Fibroblast of villous mesenchyme (primary cell): ENCODE measurements around the gene NRIP2. TPM values are rescaled to one million over a fixed set of nuclear protein-coding genes. Genes with fewer than 3 reads are reported as not detected.

ENCODE experiments used
- DNase-seq: peaks from one replicate; pipeline ENCODE4 v3.0.0-alpha.2; 2010; ENCODE audit warnings: low read depth
- H3K4me3 ChIP-seq: 2 replicates; pipeline ENCODE4 v1.5.1; 2011; ENCODE audit warnings: low read depth, mild to moderate bottlenecking, low read length
- total RNA-seq: library from RNA; depleted of rRNA; stranded (reverse); fragments of >200 nt; gene quantifications from 2 replicates; pipeline ENCODE4 v1.2.3, GENCODE V29; 2012
- TF ChIP-seq, protein P1 (sequence below): IDR thresholded peaks from 2 replicates; pipeline ENCODE4 v1.5.1; 2012; ENCODE audit warnings: low read depth, mild to moderate bottlenecking, low read length; ENCODE audit not compliant: insufficient read depth

The NRIP2 gene
- total RNA-seq, 1 donor = 0.86 TPM

DNA sequence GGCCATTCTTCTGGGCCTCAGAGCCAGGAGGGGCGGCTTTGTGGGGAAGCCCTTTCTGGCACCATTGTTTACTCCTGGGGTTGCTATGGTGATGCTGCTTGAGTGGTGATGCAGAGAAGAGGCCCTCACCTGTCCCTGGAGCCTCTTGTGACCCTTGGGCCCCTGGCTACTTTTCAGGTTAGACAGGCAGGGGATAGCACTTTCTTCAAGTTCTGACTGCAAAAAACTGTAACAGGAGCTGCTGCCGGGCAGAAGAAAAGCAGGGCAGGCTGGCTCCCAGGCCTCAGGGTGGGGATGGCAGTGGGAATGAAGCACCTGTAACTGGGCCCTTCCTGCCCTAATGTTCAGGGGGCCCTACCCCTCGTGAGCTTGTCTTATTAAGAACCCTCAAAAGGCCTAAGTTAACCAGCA is 22.2 kb upstream of the NRIP2 start, which contains the start of gene TEX52:
TSS of gene TEX52 (minus strand) at position 19 of the 411 bp plus-strand sequence. CDS start at position 6, 13 bp downstream.
- TF ChIP-seq, protein P1, sequence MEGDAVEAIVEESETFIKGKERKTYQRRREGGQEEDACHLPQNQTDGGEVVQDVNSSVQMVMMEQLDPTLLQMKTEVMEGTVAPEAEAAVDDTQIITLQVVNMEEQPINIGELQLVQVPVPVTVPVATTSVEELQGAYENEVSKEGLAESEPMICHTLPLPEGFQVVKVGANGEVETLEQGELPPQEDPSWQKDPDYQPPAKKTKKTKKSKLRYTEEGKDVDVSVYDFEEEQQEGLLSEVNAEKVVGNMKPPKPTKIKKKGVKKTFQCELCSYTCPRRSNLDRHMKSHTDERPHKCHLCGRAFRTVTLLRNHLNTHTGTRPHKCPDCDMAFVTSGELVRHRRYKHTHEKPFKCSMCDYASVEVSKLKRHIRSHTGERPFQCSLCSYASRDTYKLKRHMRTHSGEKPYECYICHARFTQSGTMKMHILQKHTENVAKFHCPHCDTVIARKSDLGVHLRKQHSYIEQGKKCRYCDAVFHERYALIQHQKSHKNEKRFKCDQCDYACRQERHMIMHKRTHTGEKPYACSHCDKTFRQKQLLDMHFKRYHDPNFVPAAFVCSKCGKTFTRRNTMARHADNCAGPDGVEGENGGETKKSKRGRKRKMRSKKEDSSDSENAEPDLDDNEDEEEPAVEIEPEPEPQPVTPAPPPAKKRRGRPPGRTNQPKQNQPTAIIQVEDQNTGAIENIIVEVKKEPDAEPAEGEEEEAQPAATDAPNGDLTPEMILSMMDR = no peak

DNA sequence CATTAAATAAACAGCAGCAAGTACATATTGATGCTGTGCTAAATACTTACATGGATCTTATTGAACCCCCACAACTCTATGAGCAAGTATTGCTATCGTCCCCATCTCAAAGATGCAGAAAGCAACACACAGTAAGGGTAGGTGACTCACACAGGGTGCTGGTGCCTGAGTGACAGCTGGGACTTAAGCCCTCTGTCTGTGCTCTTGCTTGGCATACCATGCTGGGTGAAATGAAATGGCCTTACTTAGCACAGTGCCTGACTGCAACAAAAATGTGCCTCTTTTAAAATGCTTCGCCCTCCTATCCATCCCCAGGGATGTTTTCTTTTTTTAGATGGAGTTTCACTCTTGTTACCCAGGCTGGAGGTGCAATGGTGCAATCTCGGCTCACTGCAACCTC is 21.2 kb upstream of the NRIP2 start:
- no peak overlapping the region for H3K4me3 ChIP-seq
- TF ChIP-seq, protein P1 = no peak
- no peak for DNase-seq

More for the DNA sequence above, 22.2 kb upstream of the NRIP2 start, which contains the start of gene TEX52:
- no peak for DNase-seq
- no peak within 1 kb of the TSS for H3K4me3 ChIP-seq

DNA sequence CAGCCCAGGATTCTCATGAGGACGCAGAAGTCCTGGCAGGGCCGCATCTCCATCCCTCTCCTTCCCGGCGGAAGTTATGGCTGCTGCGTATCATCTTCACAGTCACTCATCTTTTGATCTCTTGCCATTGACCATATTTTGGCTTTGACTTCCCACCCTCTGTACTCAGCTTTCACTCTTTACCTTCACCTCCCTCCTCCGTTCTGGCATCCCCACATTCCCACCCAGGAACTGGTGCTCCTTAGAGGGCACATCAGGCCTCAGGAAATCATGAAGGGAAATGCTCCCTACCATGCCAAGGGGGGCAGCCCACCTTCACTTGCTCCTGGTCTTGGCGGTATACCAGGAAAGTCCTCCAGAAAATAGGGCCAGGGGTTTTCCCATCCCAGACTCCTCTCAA is 20.7 kb upstream of the NRIP2 start:
- TF ChIP-seq, protein P1 = no peak
- no peak for DNase-seq
- no peak overlapping the region for H3K4me3 ChIP-seq

DNA sequence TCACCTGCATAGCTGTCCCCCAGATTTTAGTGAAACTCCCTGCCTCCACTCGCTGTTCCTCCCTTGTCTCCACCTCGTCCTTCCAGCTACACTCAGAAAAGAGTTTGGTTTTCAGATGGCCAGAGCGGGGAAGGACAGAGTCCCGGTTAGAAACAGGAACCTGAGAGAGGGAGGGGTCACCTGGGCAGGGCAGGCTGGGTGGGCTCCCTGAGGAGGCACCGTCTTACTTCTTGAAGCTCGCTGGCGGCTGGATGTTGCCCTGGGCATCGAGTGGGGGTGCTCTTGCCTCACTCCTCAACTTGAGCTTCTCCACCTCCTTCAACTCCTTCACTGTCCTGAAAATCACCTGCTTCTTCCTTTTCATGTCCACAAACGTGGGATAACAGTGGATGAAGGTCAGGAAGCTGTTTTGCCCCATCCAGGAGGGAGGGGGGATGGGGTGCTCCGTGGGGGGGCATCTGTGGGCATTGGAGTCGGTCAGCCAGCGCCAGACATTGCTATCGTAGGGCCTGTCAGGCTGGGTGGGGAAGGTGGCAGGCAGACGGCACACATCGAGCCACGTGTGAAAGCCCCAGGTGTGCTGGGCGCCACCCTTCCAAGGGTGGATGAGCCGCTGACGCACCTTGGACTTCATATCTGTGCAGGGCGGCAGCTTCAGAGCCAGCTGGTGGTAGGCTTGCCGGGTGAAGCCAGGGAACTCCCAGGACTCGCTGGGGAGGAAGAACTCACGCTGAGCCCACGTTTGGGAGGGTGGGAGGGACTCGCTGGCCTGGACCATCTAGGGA is 20.0 kb upstream of the NRIP2 start:
- TF ChIP-seq, protein P1 = no peak
- H3K4me3 ChIP-seq = no peak overlapping the region
- DNase-seq = no peak

DNA sequence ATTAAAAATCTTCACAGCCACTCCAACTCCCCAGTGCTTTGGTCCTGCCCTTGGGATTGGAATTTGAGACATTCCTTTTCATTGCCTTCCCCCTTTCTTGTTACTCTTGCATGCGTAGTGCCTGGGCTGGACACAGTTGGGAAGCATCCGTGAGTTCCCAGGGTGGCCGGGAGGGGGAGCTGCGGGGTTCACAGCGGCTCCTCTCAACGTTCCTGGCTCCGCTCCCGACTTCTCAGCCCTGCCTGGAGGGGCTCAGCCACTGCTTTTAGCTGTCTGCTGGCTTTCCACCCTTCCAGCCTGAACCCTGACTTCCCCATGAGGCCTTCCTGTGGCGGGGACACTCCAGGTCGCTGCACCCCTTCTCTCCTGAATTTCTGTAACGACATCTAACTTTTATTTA is 18.8 kb upstream of the NRIP2 start:
- peak; percentile 81 for DNase-seq
- TF ChIP-seq, protein P1 = peak; percentile 95
- H3K4me3 ChIP-seq = no peak overlapping the region

DNA sequence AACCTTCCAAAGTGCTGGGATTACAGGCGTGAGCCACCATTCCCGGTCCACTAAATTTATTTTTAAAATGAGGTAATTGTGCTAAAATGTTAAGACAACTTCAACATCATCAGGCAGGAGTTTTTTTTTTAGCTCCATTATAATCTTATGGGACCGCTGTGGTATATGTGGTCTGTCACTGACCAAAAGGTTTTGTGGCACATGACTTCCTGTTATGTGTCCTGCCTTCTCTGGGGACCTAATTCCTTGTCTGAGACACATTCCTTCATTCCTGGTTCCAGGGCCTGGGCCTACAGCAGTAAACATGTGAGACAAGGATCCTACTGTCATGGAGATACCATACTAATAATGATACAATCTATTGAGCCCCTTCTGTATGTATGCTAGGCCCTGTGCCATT is 17.1 kb upstream of the NRIP2 start:
- TF ChIP-seq, protein P1 = no peak
- H3K4me3 ChIP-seq = no peak overlapping the region
- no peak for DNase-seq

DNA sequence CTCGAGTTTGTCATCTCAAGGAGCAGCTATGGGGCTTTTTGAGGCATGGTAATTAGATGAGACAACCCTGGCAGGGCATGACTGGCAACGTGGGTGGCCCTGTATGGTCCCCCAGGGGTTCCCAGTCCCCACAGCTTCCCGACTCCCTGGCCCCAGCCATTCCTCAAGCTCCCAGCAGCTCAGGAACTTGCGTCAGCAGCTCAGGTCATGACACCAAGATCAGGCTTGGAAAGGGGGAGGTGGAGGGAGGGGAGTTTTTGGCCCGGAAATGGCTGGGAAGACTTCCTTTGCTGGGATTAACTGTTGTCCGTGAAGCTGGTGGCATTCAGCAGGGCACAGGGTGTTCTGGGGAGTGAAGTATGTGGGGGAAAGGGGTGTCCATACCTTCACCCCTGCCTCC is 10.4 kb upstream of the NRIP2 start:
- H3K4me3 ChIP-seq = no peak overlapping the region
- TF ChIP-seq, protein P1 = no peak
- DNase-seq = peak; percentile 92
